OCI-LY3 (cell line): Measurements from ENCODE around the gene ASIC3.

Experiments used
- H2AFZ ChIP-seq: fragments of 200-600, 300-600 bp; shearing (Covaris generic); 2 replicates; pipeline ENCODE4 v1.6.0; 2014; ENCODE audit warnings: antibody characterized with exemption, low read depth, low read length
- H3K27ac ChIP-seq: fragments of 200-600, 300-600 bp; sonication (generic); 2 replicates; pipeline ENCODE4 v1.5.1; 2014; ENCODE audit warnings: mild to moderate bottlenecking, low read length, moderate library complexity, mixed read lengths
- H3K27me3 ChIP-seq: fragments of 200-600, 300-600 bp; sonication (generic); 2 replicates; pipeline ENCODE4 v1.6.1; 2014; ENCODE audit warnings: low read depth, low read length, mixed read lengths
- H3K36me3 ChIP-seq: fragments of 200-600, 300-600 bp; sonication (generic); replicated peaks from 2 replicates; pipeline ENCODE3; 2014; ENCODE audit warnings: low read depth, low read length, mixed read lengths
- H3K4me1 ChIP-seq: fragments of 300-600, 200-600 bp; sonication (generic); 2 replicates; pipeline ENCODE4 v1.6.1; 2014; ENCODE audit warnings: low read length, mixed read lengths
- H3K4me2 ChIP-seq: fragments of 200-600, 300-600 bp; sonication (generic); 2 replicates; pipeline ENCODE4 v1.6.1; 2014; ENCODE audit warnings: low read length, mixed read lengths
- H3K4me3 ChIP-seq: fragments of 300-600, 200-600 bp; sonication (generic); 2 replicates; pipeline ENCODE4 v1.5.1; 2014; ENCODE audit warnings: antibody characterized with exemption, mild to moderate bottlenecking, low read length, moderate library complexity
- H3K79me2 ChIP-seq: fragments of 300-600, 200-600 bp; shearing (Covaris generic); 2 replicates; pipeline ENCODE4 v1.6.1; 2014; ENCODE audit warnings: mild to moderate bottlenecking, low read length, mixed read lengths
- H3K9ac ChIP-seq: fragments of 300-600, 200-600 bp; shearing (Covaris generic); 2 replicates; pipeline ENCODE4 v1.6.0; 2014; ENCODE audit warnings: mild to moderate bottlenecking, low read length, moderate library complexity
- H3K9me3 ChIP-seq: fragments of 200-600, 300-600 bp; shearing (Covaris generic); 2 replicates; pipeline ENCODE4 v1.6.1; 2014; ENCODE audit warnings: low read length, mixed read lengths; ENCODE audit not compliant: insufficient read depth
- H4K20me1 ChIP-seq: fragments of 200-600, 300-600 bp; sonication (generic); 2 replicates; pipeline ENCODE4 v1.6.1; 2016; ENCODE audit warnings: low read length, mixed read lengths; ENCODE audit not compliant: insufficient read depth
- EZH2phosphoT487 ChIP-seq: fragments of 200-600 bp; shearing (Covaris generic); IDR thresholded peaks from 2 replicates; pipeline ENCODE4 v1.6.1; 2018; ENCODE audit warnings: antibody characterized with exemption, mixed run types, low read depth
- TF ChIP-seq, protein P1 (sequence below): fragments of 200-600, 300-600 bp; sonication (generic); IDR thresholded peaks from 2 replicates; pipeline ENCODE4 v1.5.1; 2014; ENCODE audit warnings: antibody characterized with exemption, low read length, low read depth

Gene ASIC3

GRCh38 chr7:151032936-151033863, 15.1 kb upstream of the ASIC3 start:
- Histone ChIP-seq H3K4me2 (no peak overlapping the region), H3K27ac (no peak overlapping the region), H3K9ac (no peak overlapping the region), H3K36me3 (no peaks in the 10 kb centered on the region), H3K27me3 (no peaks in the 10 kb centered on the region), H3K4me3 (no peak overlapping the region), H2AFZ (no peak overlapping the region), H4K20me1 (no peaks in the 10 kb centered on the region), H3K4me1 (peaks cover 3% of the 10 kb centered on the region; the same call in 1 of the 2 replicates), H3K9me3 (no peaks in the 10 kb centered on the region), H3K79me2 (peaks cover 11% of the 10 kb centered on the region)
- no peak for TF ChIP-seq EZH2phosphoT487
- TF ChIP-seq, protein P1, sequence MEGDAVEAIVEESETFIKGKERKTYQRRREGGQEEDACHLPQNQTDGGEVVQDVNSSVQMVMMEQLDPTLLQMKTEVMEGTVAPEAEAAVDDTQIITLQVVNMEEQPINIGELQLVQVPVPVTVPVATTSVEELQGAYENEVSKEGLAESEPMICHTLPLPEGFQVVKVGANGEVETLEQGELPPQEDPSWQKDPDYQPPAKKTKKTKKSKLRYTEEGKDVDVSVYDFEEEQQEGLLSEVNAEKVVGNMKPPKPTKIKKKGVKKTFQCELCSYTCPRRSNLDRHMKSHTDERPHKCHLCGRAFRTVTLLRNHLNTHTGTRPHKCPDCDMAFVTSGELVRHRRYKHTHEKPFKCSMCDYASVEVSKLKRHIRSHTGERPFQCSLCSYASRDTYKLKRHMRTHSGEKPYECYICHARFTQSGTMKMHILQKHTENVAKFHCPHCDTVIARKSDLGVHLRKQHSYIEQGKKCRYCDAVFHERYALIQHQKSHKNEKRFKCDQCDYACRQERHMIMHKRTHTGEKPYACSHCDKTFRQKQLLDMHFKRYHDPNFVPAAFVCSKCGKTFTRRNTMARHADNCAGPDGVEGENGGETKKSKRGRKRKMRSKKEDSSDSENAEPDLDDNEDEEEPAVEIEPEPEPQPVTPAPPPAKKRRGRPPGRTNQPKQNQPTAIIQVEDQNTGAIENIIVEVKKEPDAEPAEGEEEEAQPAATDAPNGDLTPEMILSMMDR = no peak

DNA sequence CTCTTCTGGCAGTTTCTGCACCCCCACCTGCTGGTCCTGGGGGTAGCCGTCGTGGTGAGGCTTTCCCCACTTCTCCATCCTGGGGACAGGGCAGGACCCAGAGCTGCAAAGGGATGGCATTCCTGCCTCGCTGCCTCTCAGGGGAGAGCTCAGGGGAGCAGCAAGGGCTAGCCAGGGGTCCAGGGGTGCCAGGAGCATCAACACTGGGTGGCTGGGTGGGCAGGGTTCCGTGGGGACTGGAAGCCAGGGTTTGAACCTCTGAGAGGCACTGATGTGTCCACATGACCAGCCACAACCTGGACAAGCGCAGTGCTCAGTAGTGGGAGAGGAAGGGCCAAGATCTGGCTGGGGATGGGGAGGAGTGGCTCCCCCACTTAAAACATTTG, 14.5 kb upstream of the ASIC3 start:
- Histone ChIP-seq H3K27ac (no peak overlapping the region), H3K4me3 (no peak overlapping the region), H3K4me2 (no peak overlapping the region), H3K36me3 (no peaks in the 10 kb centered on the region), H3K4me1 (peaks cover 3% of the 10 kb centered on the region; the same call in 1 of the 2 replicates), H2AFZ (no peak overlapping the region), H3K9me3 (no peaks in the 10 kb centered on the region), H3K79me2 (peaks cover 8% of the 10 kb centered on the region), H4K20me1 (no peaks in the 10 kb centered on the region), H3K27me3 (no peaks in the 10 kb centered on the region), H3K9ac (no peak overlapping the region)
- TF ChIP-seq EZH2phosphoT487 = no peak
- TF ChIP-seq, protein P1 = no peak

DNA sequence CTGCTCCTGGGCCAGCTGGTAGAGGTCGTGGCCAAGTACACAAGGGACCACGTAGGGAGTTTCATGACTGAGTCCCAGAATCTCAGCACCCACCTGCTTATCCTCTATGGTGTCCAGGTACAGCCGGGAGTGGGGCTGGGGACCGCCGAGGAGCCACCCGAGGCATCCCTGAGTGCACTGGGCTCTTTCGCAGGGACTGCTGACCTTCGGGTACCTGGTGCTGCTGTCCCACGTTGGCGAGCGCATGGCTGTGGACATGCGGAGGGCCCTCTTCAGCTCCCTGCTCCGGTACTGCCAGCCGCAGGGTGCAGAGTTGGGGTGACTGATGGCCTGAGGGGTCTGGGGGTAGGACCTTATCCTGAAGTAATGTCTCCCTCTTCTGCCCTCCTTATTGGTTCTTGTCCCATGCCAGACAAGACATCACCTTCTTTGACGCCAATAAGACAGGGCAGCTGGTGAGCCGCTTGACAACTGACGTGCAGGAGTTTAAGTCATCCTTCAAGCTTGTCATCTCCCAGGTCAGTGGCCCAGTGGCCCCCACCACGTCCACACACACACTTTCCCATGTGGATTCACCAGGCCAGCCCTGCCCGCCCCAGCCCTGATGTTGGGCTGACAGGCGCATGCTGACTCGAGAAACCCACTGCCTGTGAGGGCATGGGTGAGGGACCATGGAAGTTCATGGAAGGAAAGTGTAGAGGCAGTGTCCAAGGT, 13.9 kb upstream of the ASIC3 start:
- Histone ChIP-seq H3K4me2 (no peak overlapping the region), H3K36me3 (no peaks in the 10 kb centered on the region)

More for the DNA sequence above, 13.9 kb upstream of the ASIC3 start:
- Histone ChIP-seq H2AFZ (no peak overlapping the region), H3K9me3 (no peaks in the 10 kb centered on the region), H3K4me1 (no peaks in the 10 kb centered on the region), H3K27ac (no peak overlapping the region), H3K79me2 (peaks cover 4% of the 10 kb centered on the region; the same call in 1 of the 2 replicates), H4K20me1 (no peaks in the 10 kb centered on the region), H3K4me3 (no peak overlapping the region), H3K27me3 (no peaks in the 10 kb centered on the region), H3K9ac (no peak overlapping the region)
- TF ChIP-seq, protein P1 = no peak
- no peak for TF ChIP-seq EZH2phosphoT487
